Transverse colon (tissue), 4 donors: ENCODE data around the gene XRCC6. TPM values are rescaled to one million over a fixed set of nuclear protein-coding genes. Genes with fewer than 3 reads are reported as not detected.

Experiments used
- DNase-seq: peaks from one replicate; pipeline ENCODE4 v3.0.0-alpha.2; 2019
- H3K27ac ChIP-seq, 4 donors: fragments of 200-600 bp; sonication (generic); 2 replicates each; pipeline ENCODE4 v1.5.1; 2016 to 2018; ENCODE audit warnings: inconsistent platforms in 4 of 4
- H3K27me3 ChIP-seq: fragments of 200-600 bp; sonication (generic); 2 replicates; pipeline ENCODE4 v1.5.1; 2017; ENCODE audit warnings: inconsistent platforms
- H3K36me3 ChIP-seq, 4 donors: fragments of 200-600 bp; sonication (generic); 2 replicates each; pipeline ENCODE4 v1.5.1; 2017 to 2019; ENCODE audit warnings: inconsistent platforms in 4 of 4
- H3K4me1 ChIP-seq, 4 donors: fragments of 200-600 bp; sonication (generic); 2 replicates each; pipeline ENCODE4 v1.5.1; 2017 to 2020; ENCODE audit warnings: inconsistent platforms in 4 of 4
- H3K4me3 ChIP-seq, 4 donors: fragments of 200-600 bp; sonication (generic); 1 replicate in 1 of 4; 2 replicates in 3 of 4; pipeline versions ENCODE4 v1.5.1 to v1.6.1; 2017 to 2019; ENCODE audit warnings: inconsistent platforms in 4 of 4
- H3K9me3 ChIP-seq, 2 donors: fragments of 200-600 bp; sonication (generic); 2 replicates each; pipeline ENCODE4 v1.5.1; 2017 to 2019; ENCODE audit warnings: inconsistent platforms in 2 of 2
- EP300 ChIP-seq: sonication (generic); formaldehyde crosslinking; IDR thresholded peaks from one replicate; pipeline ENCODE4 v1.6.1; 2017; ENCODE audit warnings: antibody characterized with exemption, low read depth
- POLR2A ChIP-seq: fragments of 450-650 bp; IDR thresholded peaks from one replicate; pipeline ENCODE4 v1.6.1; 2016; ENCODE audit warnings: antibody characterized with exemption, mild to moderate bottlenecking, moderate library complexity
- POLR2AphosphoS5 ChIP-seq, 3 donors: sonication (generic); formaldehyde crosslinking; IDR thresholded peaks; one replicate each; pipeline ENCODE4 v1.6.1; 2016; ENCODE audit warnings: antibody characterized with exemption in 3 of 3
- WGBS, 2 donors: methylation state at CpG; one replicate each; pipeline ENCODE4 v1.1.5; 2018; ENCODE audit warnings: low coverage in 1 of 2; 5-methylcytosine and 5-hydroxymethylcytosine counted together
- in situ Hi-C, 4 donors: fragments of 200-750 bp; cut with MboI; loops; one replicate each; pipeline versions ENCODE4 v1.15.0 to v1.15.1; 2017; ENCODE audit warnings: low sequenced_read_pairs in 3 of 4, low pct_ligation_motif_present in 1 of 4, low pct_unique_long_range_greater_than_20kb in 1 of 4
- intact Hi-C: fragments of 100-400 bp; cut with DNase I; formaldehyde crosslinking; loops from one replicate; pipeline ENCODE4 v1.15.1; 2023; ENCODE audit warnings: low total_unique reads
- total RNA-seq, 4 donors: library from RNA; depleted of rRNA; stranded (reverse); fragments of >200 nt; gene quantifications; one replicate each; pipeline ENCODE4 v1.1.0, GENCODE V29; 2016
- TF ChIP-seq, protein P1 (sequence below), 5 experiments: fragments of 200-600 bp in 3 of 5; fragments of 450-650 bp in 2 of 5; sonication (generic) in 3 of 5; IDR thresholded peaks; 1 replicate in 2 of 5; 2 replicates in 3 of 5; pipeline ENCODE4 v1.5.1; 2016 to 2017; ENCODE audit warnings: antibody characterized with exemption in 5 of 5, inconsistent platforms in 3 of 5, mild to moderate bottlenecking in 2 of 5, moderate library complexity in 1 of 5

The XRCC6 gene
- total RNA-seq, 4 donors from 2014 or later: 56.5 to 145 (median 126) TPM

DNA sequence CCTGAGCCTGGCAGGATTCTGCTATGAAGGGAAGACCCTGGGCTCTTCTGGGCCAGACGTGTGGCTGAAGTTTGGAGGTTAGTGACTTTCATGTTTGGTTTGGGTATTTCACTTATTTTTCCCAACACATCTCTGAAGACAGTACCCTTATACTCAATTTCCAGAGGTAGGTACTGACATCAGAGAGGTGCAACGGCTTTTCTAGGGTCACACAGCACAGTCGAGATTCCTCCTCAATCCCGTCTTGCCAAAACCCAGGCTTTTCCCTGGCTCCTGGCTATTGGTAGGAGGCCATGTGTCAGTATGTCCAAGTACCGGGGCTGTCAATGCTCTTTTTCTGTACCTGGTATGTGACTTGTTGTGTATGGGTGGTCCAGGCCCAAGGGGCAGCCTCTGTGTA, 25.4 kb upstream of the XRCC6 start:
- no peaks in the 10 kb centered on the region for H3K9me3 ChIP-seq
- intact Hi-C loops: no loop called here
- DNase-seq: no peak
- no peaks in the 10 kb centered on the region for H3K27me3 ChIP-seq
- no peaks in the 10 kb centered on the region for H3K36me3 ChIP-seq
- in situ Hi-C loops: no loop called here
- H3K27ac ChIP-seq: no peak overlapping the region
- H3K4me1 ChIP-seq: peaks cover 0 to 8% (median under 1%) of the 10 kb centered on the region in 4 donors
- TF ChIP-seq EP300: no peak
- 87 to 90% methylated on average over 2 to 5 of the region's 5 CpGs for whole genome bisulfite sequencing, 2 donors
- no peak overlapping the region for H3K4me3 ChIP-seq

DNA sequence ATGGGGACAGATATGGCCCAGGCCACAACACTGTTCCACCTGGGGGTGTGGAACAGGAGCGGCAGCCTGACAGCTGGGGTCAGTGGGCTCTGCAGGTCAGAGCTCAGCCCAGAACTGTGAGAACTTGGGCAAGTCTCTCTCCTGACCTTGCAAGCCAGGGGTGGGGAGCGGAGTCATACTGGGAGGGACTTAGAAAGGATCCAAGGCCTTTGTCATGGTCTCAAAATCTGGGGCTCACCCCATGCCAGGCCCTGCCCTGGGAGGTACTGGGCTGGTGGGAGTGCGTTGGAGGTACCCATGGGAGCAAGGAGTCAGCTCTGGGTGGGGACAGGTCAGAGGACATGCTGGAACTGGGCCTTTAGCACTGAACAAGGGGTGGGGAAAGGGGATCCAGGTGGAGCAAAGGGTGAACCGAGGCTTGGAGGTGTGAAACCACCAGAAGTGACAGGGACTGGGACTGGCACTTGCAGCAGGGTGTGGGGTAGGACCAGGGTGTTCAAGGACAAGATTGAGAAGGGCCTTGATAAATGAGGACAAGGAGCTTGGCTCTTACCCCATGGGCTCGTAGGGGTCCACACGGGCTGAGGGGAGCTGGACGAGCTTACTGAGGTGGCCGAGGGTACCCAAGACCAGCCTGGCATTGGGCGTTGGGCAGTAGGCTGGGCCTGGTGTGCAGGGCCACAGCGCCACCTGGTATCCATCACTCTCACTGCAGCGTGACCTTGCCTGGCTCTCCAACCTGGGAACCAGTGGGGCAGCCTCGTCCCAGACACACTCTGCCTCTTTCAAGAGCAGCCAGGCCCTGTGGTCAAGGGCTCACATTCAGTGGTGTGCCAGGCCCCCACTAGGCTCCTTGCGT, 24.1 kb upstream of the XRCC6 start:
- Histone ChIP-seq H3K4me1 (peaks cover 0 to 8% (median 0%) of the 10 kb centered on the region in 4 donors), H3K27ac (no peak overlapping the region), H3K4me3 (no peak overlapping the region), H3K9me3 (no peaks in the 10 kb centered on the region), H3K36me3 (no peaks in the 10 kb centered on the region), H3K27me3 (no peaks in the 10 kb centered on the region)
- in situ Hi-C loops: no loop called here
- intact Hi-C loops: no loop called here
- DNase-seq: peak; percentile 70
- WGBS, 2 donors: 42 to 80% methylated on average over 1 to 13 of the region's 13 CpGs
- TF ChIP-seq EP300 (no peak), POLR2A (no peak), POLR2AphosphoS5 (IDR thresholded peaks at IDR 0.05) (peak in 2 of 3 donors; percentile 12 to 31)
- TF ChIP-seq, protein P1, sequence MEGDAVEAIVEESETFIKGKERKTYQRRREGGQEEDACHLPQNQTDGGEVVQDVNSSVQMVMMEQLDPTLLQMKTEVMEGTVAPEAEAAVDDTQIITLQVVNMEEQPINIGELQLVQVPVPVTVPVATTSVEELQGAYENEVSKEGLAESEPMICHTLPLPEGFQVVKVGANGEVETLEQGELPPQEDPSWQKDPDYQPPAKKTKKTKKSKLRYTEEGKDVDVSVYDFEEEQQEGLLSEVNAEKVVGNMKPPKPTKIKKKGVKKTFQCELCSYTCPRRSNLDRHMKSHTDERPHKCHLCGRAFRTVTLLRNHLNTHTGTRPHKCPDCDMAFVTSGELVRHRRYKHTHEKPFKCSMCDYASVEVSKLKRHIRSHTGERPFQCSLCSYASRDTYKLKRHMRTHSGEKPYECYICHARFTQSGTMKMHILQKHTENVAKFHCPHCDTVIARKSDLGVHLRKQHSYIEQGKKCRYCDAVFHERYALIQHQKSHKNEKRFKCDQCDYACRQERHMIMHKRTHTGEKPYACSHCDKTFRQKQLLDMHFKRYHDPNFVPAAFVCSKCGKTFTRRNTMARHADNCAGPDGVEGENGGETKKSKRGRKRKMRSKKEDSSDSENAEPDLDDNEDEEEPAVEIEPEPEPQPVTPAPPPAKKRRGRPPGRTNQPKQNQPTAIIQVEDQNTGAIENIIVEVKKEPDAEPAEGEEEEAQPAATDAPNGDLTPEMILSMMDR (IDR thresholded peaks at IDR 0.05): peak; percentile 64 to 90 (median 74)

DNA sequence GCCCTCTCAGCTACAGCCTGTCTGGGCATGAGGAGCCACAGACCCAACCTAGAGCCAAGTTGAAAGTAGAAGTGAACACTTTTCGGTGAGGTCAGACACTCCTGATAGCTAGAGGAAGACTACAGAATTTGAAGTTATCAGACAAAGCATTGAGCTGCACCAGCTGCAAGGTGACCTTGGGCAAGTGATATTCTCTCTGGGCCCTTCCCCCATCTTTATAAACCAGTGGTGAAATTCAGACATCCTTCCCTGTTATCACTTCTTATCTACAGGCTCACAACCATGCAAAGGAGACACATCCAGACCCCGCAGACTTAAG, 23.5 kb upstream of the XRCC6 start:
- 83 to 88% methylated on average over 1 to 2 of the region's 2 CpGs for WGBS, 2 donors
- Histone ChIP-seq H3K4me1 (peaks cover 0 to 8% (median 0%) of the 10 kb centered on the region in 4 donors), H3K9me3 (no peaks in the 10 kb centered on the region), H3K36me3 (peaks cover 0 to 4% (median 0%) of the 10 kb centered on the region in 4 donors), H3K27me3 (no peaks in the 10 kb centered on the region), H3K4me3 (no peak overlapping the region), H3K27ac (no peak overlapping the region)
- in situ Hi-C loops: no loop called here
- intact Hi-C loops: no loop called here
- TF ChIP-seq, protein P1 (IDR thresholded peaks at IDR 0.05): peak in 2 of 5 experiments; percentile 3 to 4
- TF ChIP-seq POLR2AphosphoS5 (IDR thresholded peaks at IDR 0.05): no peak
- no peak for TF ChIP-seq POLR2A
- TF ChIP-seq EP300: no peak
- no peak for DNase-seq

DNA sequence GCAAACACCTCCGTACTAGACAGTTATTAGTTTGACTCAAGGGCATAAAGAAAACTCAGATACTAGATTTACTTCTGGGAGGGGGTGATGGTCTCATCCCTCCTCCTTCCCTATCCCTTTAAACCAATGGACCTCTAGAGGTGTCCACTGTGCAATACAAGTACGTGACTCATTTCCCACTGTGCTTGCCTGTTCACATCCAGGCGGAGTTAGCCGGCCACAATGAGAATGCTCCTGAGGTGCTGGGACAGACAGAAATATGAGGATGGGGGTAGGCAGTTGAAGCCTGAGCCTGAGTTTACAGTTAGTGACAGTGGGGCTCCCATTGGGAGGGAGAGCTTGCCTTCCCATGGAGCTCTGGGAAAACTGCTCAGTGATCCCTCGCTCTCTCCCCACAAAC, 23.0 kb upstream of the XRCC6 start:
- no peak overlapping the region for H3K4me3 ChIP-seq
- intact Hi-C loops (no loop called here), in situ Hi-C loops (no loop called here)
- H3K27me3 ChIP-seq: no peaks in the 10 kb centered on the region
- no peak overlapping the region for H3K27ac ChIP-seq
- H3K9me3 ChIP-seq: no peaks in the 10 kb centered on the region
- DNase-seq: no peak
- peaks cover 0 to 4% (median 0%) of the 10 kb centered on the region in 4 donors for H3K36me3 ChIP-seq
- 96 to 100% methylated on average over 1 to 5 of the region's 5 CpGs for WGBS, 2 donors
- TF ChIP-seq, protein P1 (IDR thresholded peaks at IDR 0.05): no peak
- TF ChIP-seq EP300: no peak
- no peak for TF ChIP-seq POLR2AphosphoS5 (IDR thresholded peaks at IDR 0.05)
- TF ChIP-seq POLR2A: no peak
- peaks cover 0 to 8% (median 0%) of the 10 kb centered on the region in 4 donors for H3K4me1 ChIP-seq
